GM18511 (cell line): Measurements from ENCODE around the gene C19orf38.

Source experiments
- ATAC-seq: cut with Tn5 transposase; IDR thresholded peaks from one replicate; pipeline ENCODE4 v1.9.1; 2021; ENCODE audit warnings: mild to moderate bottlenecking, moderate library complexity; ENCODE audit not compliant: unreplicated experiment

C19orf38 gene, protein sequence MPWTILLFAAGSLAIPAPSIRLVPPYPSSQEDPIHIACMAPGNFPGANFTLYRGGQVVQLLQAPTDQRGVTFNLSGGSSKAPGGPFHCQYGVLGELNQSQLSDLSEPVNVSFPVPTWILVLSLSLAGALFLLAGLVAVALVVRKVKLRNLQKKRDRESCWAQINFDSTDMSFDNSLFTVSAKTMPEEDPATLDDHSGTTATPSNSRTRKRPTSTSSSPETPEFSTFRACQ

DNA sequence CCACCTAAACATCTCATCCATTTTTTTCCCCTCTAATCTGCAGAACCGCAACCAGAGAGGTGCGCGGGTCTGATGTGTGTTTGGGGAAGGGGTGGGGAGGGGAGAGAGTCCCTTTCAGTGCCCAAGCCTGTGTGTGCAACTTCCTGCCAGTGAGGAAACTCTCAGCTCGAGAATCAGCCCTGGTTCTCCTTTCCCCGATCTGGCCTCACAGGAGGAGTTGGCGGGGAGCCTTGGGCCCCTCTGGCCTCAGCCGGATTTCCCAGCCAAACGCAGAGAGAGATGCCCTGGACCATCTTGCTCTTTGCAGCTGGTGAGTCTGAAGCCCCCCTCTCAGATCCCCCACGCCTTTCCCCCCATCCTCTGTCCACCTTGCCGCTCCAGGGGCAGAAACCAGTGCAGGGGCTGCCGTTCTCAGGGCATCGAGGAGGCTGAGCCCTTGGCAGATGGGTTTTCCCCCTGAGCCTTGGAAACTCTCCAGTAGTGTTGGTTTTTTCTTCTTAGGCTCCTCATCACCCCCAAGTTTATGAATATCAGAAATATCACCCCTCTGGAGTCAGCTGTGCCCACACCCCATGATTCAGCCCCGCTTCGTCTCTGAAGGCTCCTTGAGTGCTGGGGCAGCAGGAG, at the start of gene C19orf38:
C19orf38 (plus strand) TSS at position 186 of the 627 bp plus-strand sequence; CDS start at position 280, 94 bp downstream.
- no peak for ATAC-seq

- no peak for ATAC-seq
These were observed 47.7 kb upstream of the C19orf38 start for GRCh38 chr19:10800488-10800887.

GRCh38 chr19:10802479-10802878, 45.7 kb upstream of the C19orf38 start:
- no peak for ATAC-seq

DNA sequence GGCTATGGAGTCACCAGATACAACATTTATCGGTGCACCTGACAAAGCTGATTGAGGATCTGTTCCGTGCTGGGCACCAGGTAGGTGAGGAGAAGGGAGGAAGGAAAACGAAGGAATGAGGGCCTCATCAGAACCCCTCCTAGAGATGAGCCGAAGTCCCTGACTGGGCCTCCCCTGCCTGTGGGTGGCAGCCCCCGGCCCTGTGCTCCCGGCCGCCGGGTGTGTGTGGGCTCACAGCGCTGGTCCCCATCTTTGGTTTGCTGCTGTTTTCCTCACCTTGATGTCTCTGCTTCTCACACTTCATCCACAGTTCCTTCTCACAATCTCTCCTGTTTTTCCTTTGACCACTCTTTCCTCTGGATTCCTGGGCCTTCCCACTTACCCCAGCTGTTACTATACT, 45.0 kb upstream of the C19orf38 start:
- no peak for ATAC-seq

DNA sequence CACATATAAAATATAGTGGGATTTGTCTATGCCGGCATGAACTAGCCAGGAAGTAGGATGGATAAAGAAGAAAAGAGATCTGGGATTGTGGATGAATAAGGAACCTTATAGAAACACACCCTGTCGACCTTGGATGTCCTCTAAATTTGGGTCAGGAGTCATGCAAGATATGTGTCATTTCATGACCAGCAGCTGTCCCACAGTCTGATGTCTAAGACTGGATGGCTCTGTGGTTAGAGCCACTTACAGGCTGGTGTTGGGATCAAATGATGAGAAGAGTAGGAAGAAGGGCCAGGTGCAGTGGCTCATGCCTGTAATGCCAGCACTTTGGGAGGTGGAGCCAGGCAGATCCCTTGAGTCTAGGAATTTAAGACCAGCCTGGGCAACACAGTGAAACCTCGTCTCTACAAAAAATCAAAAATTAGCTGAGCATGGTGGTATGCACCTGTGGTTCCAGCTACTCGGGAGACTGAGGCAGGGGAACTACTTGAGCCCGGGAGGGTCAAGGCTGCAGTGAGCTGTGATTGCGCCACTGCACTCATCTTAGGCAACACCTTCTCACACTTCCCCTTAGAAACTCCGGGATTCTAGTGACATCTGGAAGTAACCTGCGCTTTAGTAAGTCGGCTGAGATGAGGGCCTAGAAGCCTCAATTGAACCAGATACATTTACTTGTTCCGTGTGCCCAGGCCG, 43.0 kb upstream of the C19orf38 start:
- ATAC-seq = no peak

GRCh38 chr19:10805758-10806247, 42.4 kb upstream of the C19orf38 start:
- ATAC-seq = no peak

- ATAC-seq = no peak
These were observed 39.1 kb upstream of the C19orf38 start for GRCh38 chr19:10808937-10809649.

DNA sequence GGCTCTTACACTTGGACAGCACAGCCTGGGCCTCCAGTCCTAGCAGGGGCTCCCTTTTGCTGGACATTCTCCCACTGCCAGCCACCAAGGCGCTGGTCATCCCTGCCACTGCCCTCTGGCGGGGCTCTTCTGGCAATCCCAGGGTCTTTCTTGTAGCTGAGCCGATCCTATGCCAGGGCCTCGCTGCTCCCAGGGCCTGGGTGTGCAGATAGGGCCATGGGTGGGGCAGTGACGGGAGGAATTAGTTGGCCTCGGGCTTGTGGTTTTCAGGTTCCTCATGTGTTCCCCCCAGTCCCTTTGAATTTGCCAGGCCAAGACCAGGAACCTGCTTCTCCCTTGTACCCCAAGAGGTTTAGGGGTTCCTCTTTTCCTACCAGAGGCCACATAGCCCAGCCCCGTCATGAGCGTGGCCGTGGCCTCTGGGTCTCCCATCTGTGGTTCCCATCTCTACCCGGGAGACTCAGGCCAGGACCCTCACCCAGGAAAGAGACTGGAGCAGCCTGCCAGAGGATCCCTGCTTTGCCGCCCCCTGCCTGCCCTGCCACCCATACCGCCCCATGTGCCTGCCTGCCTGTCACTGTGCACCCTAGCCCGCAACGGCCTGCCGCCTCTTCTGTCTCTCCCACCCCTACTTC, 38.4 kb upstream of the C19orf38 start:
- ATAC-seq = no peak

DNA sequence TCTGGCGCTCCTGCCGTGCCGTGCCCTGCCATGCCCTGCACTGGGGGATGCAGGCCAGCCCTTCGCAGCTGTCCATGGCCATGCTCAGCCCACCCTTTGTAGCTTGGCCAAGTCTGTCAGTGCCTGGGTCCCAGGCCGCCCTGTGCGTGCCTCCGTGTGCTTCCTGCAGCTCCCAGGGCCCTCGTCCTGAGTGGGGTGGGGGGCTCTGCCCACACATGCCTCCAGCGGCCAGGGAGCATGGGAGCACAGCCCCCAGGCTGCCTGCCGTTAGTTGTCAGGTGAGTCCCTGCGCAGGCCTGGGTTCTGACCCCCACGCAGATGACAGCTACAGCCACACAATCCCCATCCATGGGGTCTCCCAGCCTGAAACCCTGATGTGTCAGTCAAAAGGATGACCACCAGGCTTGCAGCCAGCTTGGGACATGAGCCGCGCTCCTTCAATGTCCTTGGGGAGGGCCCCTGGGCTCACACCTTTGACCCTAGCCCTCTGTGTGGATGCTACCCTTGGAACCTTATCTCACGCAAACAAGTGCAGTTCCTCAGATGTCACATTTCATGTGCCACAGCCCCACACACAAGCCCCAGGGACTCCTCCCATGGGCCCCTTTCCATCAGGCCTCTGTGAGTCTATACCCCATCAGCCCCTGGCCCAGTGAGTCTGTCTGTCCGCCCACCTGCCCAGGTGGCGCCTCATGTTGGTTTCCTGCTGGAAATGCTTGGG, 36.7 kb upstream of the C19orf38 start:
- ATAC-seq = no peak

DNA sequence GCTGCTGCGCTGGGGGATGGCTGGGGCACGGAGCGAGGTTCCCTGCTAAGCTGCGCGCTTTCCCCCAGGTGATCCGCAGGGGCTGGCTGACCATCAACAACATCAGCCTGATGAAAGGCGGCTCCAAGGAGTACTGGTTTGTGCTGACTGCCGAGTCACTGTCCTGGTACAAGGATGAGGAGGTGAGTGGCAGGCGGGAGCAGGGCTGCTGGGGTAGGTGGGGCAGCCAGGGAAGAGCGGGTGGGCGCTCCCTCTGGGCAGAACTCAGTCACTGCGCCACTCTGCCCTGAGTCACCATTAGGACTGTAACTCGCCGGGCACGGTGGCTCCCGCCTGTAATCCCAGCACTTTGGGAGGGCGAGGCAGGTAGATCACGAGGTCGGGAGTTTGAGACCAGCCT, 36.0 kb upstream of the C19orf38 start:
- ATAC-seq = no peak

DNA sequence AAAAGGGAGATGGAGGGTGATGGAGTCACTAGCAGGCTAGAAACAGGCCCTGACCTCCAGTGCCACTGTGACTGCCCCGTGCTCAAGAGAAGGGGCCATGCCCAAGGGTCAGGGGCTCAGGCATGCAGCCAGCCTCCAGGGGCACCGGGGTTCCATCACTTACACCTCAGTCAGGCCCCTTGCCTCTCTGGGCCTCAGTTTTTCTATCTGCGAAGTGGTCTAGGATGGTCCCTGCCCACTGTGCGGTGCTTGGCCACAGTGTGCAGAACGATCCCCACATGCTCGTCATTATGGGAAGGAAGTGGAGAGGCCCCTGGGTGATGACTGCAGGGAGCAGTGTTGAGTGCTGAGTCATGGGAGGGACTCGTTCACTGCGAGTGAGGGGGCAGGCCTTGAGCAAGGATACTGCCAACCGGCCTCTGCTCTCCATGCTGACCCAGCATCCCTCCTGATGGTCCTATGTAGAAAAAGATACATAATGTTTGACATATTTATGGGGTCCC, 35.3 kb upstream of the C19orf38 start:
- no peak for ATAC-seq

DNA sequence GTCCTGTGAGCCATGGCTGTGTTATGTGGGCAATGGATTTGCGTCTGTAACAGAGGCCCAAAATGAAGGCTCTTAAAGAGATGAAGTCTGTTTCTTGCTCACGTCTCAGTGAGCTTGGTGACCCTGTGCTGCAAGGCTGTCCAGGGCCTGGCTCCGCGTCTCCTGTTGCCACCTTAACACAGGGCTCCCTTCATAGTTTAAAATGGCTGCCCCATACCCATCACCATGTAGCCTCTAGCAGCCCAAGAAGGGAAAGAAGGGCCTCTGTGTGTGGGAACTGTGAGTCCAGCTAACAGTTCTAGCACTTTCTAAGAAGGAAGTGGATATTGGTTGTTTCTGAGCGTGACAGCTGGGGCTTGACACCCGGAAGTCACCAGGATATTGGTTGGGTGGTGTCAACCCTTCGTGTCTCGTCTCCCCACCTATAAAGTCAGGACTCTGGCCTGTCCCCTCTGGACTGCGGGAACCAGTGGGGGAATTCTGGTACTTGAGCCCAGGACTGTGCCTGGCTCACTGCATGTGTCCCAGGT, 33.1 kb upstream of the C19orf38 start:
- no peak for ATAC-seq

- ATAC-seq = no peak
These were observed 32.1 kb upstream of the C19orf38 start for GRCh38 chr19:10815969-10816644.

GRCh38 chr19:10816691-10817090, 31.5 kb upstream of the C19orf38 start:
- ATAC-seq = no peak

DNA sequence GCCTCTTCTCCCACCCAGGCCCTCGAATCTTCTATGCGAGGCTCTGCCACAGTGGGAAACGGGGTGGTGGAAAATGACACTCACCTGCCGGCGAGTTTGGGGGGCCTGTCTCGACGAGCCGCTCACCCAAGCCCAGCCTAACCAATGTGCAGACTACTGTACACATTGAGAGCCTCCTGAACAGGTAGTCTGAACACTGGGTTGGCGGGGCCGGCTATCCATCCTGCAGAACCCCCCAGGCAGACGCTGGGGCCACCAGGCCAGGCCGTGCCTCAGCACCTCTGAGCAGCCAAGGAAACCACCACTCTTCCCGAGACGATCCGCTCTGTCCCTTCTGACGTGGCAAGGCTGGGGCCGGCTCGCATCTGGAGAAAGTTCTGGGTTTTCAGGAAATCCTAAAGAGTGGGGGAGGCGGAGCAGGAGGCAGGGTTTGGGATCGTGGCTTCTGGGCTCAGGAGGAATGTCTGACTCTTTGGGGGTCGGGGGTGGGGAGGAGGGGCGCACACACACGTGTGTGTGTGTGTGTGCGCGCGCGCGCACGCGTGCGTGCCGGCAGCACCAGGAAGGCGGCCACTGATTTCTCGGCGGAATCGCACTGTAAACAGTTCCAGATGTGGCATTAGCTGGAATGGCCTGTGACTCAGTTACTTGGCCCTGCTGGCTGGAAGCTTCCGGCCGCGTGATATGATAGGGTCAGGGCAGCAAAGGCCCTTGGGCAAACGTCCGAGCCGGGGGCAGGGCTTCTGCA, 30.8 kb upstream of the C19orf38 start:
- no peak for ATAC-seq

DNA sequence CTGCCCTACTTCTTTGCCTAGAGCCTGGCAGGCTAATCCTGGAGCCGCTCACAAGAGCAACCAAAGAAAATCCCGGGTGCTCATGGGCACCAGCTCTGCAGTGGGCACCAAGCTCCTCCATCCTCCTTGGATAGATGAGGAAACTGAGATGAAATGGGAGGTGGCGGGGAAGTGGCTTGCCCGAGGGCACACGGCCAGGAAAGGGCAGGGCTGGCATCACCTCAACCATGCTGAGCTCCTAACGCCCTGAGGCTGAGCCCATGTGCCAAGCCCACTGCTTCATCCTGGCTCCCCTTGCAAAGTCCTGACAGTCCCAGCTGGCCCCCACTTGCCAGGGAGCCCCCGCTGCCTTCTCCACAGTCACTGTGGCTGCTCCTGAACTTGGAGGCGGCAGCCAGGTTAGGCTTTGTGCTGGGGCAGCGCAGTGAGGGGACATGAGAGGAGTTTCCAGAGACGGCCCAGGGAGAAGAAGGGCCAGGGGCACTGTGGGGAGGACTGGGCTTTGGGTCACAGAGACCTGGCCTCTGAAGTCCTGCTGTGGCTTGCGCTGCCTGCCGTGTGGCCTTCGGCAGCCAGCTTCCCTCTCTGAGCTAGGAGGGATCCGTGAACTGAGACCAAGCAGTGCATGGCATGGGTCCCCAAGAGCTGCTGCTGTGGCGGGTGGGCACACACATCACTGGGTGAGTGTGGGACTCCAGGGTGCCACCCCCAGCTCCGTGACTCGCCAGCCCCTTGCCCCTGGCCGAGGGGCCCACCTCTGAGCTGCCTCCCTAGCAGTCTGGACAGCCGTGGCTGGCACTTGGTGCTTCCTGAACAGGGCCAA, 29.7 kb upstream of the C19orf38 start:
- ATAC-seq = no peak

DNA sequence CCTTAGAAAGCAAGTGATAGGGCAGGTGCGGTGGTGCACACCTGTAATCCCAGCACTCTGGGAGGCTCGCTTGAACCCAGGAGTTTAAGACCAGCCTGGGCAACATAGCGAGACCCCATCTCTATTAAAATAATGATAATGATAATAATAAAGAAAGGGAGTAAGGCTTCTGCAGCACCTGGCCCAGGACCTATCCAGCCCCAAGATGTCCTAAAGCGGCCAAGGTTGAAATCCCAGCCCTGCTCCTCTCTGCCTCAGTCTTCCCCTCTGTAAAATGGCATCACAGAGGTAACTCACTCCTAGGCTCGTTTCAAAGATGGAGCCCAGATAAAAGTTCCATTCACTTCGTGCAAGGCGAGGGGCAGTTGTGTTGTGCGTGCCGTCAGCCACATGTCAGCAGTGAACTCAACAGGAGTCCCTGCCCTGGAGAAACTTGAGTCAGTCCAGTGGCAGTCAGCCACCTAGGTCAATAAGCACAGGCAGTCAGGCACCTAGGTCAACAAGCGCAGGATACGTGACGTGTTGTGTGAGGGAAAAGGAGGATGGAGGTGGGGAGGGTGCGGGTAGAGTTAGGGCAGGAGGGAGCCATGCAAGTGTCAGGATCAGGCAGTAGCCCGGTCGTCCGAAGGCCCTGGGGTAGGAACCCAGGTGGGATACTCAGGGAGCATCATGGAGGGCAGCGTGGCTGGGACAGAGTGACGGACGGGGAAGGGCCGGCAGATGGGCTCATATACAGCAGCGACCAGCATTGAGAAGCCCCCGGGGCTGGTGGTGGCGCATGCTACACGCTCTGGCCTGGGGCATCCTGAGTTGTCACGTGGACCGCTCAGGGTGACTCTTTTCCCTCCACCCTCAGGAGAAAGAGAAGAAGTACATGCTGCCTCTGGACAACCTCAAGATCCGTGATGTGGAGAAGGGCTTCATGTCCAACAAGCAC, 28.8 kb upstream of the C19orf38 start:
- ATAC-seq = no peak
